Urothelium cell line (cell line): Measurements from ENCODE around the gene HOXB1.

ENCODE experiments used
- DNase-seq: peaks from one replicate; pipeline ENCODE4 v3.0.0; 2011; ENCODE audit warnings: low spot score, mixed read lengths
- FAIRE-seq: peaks from 2 replicates; lab custom pipeline; 2011; peaks lifted over from hg19 to GRCh38; lab: Jason Lieb, UNC

Gene HOXB1

DNA sequence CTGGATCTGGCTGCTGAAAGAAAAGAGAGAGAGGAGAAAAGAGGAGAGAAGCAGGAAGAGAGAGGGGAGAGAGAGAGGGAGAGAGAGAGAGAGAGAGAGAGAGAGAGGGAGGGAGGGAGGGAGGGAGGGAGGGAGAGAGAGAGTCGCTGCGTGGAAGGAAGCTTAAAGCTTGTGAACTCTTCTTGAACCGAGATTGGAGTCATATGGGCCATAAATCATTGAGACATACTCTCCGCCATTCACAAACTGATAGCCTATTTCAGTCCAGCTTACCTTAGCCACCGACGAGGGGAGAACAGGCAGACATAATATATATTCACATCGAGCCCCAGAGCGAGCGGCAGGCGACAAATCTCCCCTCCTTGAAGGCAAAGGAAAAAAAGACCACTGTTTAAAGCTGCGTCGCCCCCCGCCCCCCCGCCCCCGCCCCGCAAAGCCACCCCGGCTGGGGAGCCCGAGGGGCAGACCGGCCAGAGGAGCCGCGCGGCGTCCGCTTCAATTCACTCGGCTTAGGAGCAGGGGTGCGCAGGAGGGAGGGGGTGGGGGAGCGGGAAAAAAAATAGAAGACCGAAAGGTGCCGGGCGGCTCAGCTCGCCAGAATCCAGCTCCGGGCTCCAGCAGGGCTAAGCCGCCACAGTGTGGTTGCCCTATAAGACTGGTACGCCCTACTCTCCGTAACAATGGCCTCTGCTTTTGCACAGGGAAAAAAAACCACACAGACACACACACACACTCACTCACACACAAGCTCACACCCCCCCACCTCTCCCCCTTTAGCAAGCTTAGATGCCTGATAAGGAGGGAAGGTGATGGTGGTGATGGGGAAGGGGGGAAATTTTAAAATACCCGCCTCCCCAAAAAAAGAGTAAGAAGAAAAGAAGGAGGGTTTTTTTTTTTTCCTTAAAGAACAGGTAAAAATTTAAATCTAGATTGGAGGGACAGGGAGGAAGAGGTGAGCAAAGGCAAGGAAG, 24.7 kb upstream of the HOXB1 start:
- FAIRE-seq, result no peak
- no peak for DNase-seq

DNA sequence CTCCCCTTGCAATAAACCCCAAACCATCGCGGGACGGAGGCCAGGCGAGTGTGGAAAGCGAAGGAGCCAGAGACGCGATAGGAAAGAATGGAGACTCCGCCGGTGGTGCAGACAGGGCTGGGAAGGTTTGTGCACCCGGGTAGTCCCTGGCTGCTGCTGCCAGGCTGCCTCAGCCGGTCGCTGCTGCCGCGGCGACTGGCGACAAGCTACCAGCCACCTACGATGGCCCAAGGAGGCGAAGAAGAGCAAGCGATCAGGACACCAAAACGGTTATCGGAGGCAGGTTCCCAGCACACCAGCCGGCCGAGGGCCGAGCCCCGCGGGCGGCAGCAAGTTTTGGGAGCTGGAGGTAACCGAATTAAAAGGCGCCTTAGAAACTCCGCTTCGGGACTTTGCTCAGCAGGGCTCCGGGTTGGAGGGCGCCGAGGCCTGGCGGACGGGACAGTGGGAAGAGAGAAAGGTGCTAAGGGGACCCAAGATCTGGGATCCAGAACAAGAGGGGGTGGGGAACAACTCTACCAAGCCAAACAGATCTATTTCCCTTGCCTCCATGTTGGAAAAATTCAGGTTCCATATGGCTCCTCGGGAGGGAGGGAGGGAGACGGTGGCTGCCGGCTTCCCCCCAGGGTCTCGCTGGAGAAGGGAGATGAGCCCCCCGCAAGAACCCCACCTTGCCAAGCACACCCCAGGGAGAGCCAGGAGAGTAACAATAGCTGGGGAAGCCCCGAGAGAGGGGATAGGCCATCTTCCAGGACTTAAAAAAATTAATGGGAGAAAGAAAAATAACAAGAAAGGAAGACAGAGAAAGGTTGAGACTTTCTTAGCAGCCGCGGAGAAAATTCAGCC, 23.8 kb upstream of the HOXB1 start:
- FAIRE-seq, result no peak
- DNase-seq, result no peak

GRCh38 chr17:48553826-48554225, 23.0 kb upstream of the HOXB1 start:
- FAIRE-seq (no peak), DNase-seq (no peak)

DNA sequence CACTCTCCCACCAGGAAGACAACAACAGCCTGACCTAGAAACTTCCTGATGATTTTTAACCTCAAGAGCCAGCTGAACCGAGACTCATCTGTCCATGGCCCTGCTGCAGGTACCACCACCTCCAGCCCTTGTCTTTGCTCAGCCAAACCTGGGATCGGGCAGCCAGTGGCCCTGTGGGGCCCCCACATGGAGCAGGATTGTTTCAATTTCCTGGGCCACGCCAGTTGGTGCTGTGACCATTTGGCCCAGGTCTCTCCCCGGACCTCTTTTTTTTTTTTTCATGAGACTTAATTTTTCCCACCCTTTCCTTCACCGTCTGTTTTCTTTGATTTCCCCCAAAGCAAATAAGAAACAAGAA, 22.4 kb upstream of the HOXB1 start:
- DNase-seq (no peak), FAIRE-seq (no peak)

DNA sequence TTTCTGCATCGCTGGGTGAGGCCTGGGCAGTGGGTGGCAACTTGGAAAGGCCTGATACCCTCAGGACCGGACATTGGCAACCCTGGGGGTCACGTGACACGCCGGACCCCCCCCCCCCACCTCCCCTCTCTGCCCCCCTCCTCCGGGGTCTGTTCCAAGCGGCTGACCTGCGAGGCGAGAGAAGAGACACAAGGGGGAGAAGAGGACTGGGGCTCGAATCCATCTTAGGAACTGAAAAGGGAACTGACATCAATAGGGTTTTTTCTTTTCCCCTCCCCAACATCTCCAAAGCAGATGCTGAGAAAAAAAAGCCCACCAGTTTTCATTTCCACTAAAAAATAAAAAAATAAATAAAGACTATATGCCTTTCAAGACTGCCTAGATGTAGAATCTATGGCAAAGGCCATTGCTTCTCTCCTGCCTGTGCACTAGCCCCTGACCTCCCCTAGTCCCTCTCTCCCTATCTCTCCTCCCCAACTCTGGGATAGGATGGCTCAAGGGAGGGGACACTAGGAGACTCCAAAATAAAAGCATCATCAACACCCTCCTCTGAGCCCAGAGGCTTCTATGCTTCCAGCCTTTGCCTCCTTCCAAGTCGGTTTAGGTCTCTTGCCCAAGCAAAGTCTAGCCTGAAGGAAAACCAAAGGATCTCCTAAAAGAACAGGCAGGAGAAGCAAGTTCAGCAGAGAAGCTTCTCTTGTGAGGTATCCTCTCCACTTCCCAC, 21.8 kb upstream of the HOXB1 start:
- FAIRE-seq (no peak), DNase-seq (no peak)

GRCh38 chr17:48551596-48552465, 21.0 kb upstream of the HOXB1 start:
- DNase-seq, result no peak
- FAIRE-seq, result no peak

DNA sequence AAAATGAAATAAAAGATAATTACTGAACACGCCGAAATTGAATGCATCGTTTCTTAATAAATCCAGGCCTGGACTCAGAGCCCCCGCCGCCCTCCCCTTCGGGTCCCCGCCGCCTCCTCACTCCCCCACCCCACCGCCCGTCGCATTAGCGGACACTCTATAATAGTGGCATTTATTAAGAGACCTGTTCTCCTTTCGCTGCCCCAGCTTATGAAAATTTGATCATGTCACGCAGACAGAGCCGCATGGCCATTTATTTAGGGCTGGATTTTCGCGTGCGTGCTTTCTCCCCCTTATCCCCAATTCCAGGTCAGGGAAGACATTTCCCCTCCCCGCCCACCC, 20.4 kb upstream of the HOXB1 start:
- FAIRE-seq, result no peak
- DNase-seq, result no peak

DNA sequence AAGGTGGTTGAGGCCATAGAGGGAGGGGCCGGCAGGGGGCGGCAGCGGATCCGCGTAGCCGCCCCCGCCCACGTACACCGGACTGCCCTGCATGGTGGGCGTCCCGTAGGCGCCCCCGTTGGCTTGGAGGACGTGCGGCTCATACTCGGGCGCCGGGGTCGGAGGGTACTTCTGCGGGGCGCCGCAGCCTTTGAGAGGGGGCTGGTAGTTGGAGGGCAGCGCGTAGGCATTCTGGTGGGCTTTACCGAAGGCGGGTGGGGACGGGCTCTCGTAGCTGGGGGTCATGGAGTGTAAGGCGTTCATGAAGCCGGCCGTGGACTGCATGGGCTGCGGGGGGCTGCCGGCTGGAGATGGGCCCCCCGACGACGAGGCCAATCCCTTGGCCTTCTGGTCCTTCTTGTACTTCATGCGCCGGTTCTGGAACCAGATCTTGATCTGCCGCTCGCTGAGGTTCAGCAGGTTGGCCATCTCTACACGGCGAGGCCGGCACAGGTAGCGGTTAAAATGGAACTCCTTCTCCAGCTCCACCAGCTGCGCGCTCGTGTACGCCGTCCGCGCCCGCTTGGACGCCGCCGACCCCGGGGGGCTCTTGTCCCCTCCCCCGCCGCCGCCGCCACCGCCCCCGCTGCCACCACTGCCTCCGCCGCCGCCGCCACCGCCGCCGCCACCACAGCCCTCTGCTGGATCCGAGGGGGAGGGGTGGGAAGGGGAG, 19.8 kb upstream of the HOXB1 start:
- FAIRE-seq (no peak), DNase-seq (no peak)

DNA sequence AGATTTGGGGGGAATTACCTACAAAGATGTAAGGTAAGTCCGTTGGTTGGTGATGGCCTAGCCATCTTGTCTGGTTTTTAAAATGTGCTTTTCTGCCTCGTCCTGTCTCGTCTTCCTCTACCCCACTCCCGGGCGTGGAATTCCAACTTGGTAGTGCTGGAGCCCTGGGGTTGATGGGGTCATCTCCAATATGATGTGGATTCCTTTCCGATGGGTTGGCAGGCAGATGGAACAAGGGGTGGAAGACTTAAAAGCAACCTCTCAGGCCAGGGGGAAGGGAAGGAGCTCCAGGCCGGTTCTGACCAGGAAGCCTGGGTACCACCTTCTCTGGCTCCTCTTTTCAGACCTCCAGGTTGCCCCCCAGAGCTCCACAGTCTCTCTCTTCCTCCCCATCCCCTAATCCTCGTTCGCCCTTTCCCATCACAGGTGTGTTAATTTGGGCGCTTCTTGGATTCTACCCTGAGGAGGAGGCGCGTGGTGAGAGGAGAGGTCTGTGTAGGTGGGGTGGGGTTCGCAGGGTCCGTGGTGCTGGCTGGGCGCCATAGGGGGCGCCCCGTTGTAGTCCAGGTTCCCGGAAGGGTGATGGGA, 19.2 kb upstream of the HOXB1 start:
- no peak for FAIRE-seq
- no peak for DNase-seq

GRCh38 chr17:48549281-48549630, 18.4 kb upstream of the HOXB1 start:
- no peak for FAIRE-seq
- DNase-seq, result no peak

- DNase-seq (no peak), FAIRE-seq (no peak)
Observed at GRCh38 chr17:48548523-48549280, 17.9 kb upstream of the HOXB1 start.

GRCh38 chr17:48547808-48548522, 17.2 kb upstream of the HOXB1 start:
- DNase-seq (no peak), FAIRE-seq (no peak)

DNA sequence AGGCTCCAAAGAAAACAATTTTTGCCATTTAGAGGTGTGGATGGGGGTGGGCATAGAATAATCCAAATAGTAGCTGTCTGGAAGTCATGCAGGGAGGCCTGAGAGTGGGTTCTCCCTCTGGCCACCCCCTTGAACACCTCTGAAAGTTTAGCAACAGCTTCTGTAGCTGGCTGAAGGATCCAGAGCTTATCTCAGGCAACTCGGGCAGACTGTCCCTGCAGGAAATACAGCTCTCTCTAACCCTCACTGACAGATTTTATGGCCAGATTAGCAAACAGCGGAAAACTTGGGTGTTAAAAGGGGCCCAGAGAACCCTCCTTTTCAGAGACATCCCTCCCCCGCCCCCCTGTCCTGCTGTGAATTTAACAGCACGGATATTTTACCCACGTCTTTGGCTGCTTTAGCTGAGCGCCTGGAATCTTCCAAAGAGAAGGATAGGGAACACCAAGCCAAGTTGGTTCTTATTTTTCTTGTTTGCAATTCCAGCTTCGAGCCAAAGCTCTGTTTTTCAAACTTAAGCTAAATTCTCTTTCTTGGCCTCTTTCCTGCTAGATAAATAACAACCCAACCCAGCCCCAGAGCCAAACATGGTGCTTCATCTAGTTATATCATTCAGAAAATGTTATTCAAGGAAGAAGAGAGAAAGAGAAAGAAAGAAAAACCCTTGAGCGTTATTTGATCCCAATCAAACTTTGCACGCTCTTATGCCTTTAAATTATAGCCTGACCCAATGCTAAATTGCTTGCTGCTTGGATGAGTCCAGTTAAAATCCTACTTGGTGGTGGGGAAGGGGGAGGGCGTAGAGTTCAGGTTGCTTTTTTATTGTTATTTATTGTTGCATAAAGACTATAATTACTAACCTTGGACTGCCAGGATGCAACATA, 16.4 kb upstream of the HOXB1 start:
- no peak for DNase-seq
- no peak for FAIRE-seq

GRCh38 chr17:48546137-48546923, 15.5 kb upstream of the HOXB1 start:
- FAIRE-seq (no peak), DNase-seq (no peak)

GRCh38 chr17:48545539-48545938, 14.7 kb upstream of the HOXB1 start:
- DNase-seq, result no peak
- no peak for FAIRE-seq

DNA sequence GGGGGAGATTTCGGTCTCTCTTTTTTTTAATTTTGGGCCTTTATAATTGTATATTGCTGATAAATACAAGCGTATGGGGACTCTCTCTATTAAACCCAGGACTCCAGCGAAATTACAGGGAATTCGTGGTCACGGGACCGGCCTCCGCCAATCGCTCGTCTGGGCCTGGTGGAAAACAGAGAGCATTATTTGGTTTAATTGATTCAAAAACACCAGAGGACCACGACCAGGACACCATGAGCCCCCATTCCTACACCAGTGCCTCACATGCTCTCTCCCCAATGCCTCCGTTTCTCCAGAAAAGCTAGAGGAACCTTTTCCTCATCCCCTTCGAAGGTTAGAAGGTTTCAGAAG, 14.2 kb upstream of the HOXB1 start, which contains the start of gene HOXB2:
HOXB2 (minus strand) TSS at position 88 of the 354 bp plus-strand sequence. CDS start 198 bp downstream, outside the sequence.
- no peak for DNase-seq
- FAIRE-seq, result no peak
